GM23338 (cell line): ENCODE measurements around the gene PAX9. TPM values are rescaled to one million over a fixed set of nuclear protein-coding genes. Genes with fewer than 3 reads are reported as not detected.
"Not testable (repeated sequence)": the region's sequence is repeated elsewhere in the genome, so short reads cannot be mapped to it uniquely, and the experiment has no call there.

ENCODE experiments used
- ATAC-seq: fragments of 200-7000 bp; cut with Tn5 transposase; 3 replicates; pipeline ENCODE4 v1.9.1; 2020
- DNase-seq: peaks from one replicate; pipeline ENCODE4 v3.0.0-alpha.2; 2015; ENCODE audit warnings: low spot score
- H2AFZ ChIP-seq: fragments of 200-600 bp; sonication (generic); 2 replicates; pipeline ENCODE4 v1.8.0; 2016; ENCODE audit warnings: antibody characterized with exemption, mild to moderate bottlenecking, moderate library complexity
- H3F3A ChIP-seq: fragments of 200-600 bp; sonication (generic); replicated peaks from 2 replicates; pipeline ENCODE4 v1.8.0; 2017; ENCODE audit warnings: antibody characterized with exemption, mixed run types, low read depth
- H3K27ac ChIP-seq: fragments of 200-600 bp; sonication (generic); 2 replicates; pipeline ENCODE4 v1.6.1; 2016; ENCODE audit warnings: low read depth
- H3K27me3 ChIP-seq: fragments of 200-600 bp; sonication (generic); 2 replicates; pipeline ENCODE4 v1.8.0; 2016; ENCODE audit warnings: mild to moderate bottlenecking, mixed run types, moderate library complexity; ENCODE audit not compliant: insufficient read depth
- H3K36me3 ChIP-seq: fragments of 200-600 bp; sonication (generic); 2 replicates; pipeline ENCODE4 v1.8.0; 2016; ENCODE audit warnings: mild to moderate bottlenecking; ENCODE audit not compliant: insufficient read depth
- H3K4me1 ChIP-seq: fragments of 200-600 bp; sonication (generic); 2 replicates; pipeline ENCODE4 v1.8.0; 2016; ENCODE audit warnings: mild to moderate bottlenecking, moderate library complexity; ENCODE audit not compliant: insufficient read depth
- H3K4me2 ChIP-seq: fragments of 200-600 bp; sonication (generic); 2 replicates; pipeline ENCODE4 v1.7.1; 2017; ENCODE audit warnings: mixed run types
- H3K4me3 ChIP-seq: fragments of 200-600 bp; sonication (generic); 2 replicates; pipeline ENCODE4 v1.6.1; 2016; ENCODE audit warnings: mixed run types
- H3K79me2 ChIP-seq: fragments of 200-600 bp; sonication (generic); replicated peaks from 2 replicates; pipeline ENCODE4 v1.8.0; 2017; ENCODE audit warnings: mild to moderate bottlenecking; ENCODE audit not compliant: insufficient read depth
- H3K9me2 ChIP-seq: fragments of 200-600 bp; sonication (generic); 2 replicates; pipeline ENCODE4 v1.8.0; 2017; ENCODE audit not compliant: insufficient read depth
- H4K20me1 ChIP-seq: fragments of 200-600 bp; sonication (generic); replicated peaks from 2 replicates; pipeline ENCODE4 v1.8.0; 2017; ENCODE audit warnings: mild to moderate bottlenecking; ENCODE audit not compliant: insufficient read depth
- H3K27ac Mint-ChIP-seq: 2 replicates; pipeline ENCODE4 v1.8.0; 2020; ENCODE audit warnings: inconsistent platforms, mild to moderate bottlenecking, moderate library complexity, mixed read lengths
- H3K27me3 Mint-ChIP-seq: 3 replicates; pipeline ENCODE4 v1.8.0; 2022; ENCODE audit warnings: low read depth, mild to moderate bottlenecking, moderate library complexity, mixed read lengths, inconsistent platforms; ENCODE audit not compliant: insufficient read depth, poor library complexity
- H3K36me3 Mint-ChIP-seq: 3 replicates; pipeline ENCODE4 v1.8.0; 2021; ENCODE audit warnings: low read depth, mild to moderate bottlenecking, inconsistent platforms, moderate library complexity, mixed read lengths
- H3K4me1 Mint-ChIP-seq: 3 replicates; pipeline ENCODE4 v1.8.0; 2020; ENCODE audit warnings: mild to moderate bottlenecking, inconsistent platforms, mixed read lengths
- H3K4me3 Mint-ChIP-seq: 3 replicates; pipeline ENCODE4 v1.8.0; 2021; ENCODE audit warnings: moderate library complexity, mild to moderate bottlenecking, inconsistent platforms, mixed read lengths
- H3K9me3 Mint-ChIP-seq: 3 replicates; pipeline ENCODE4 v1.8.0; 2020; ENCODE audit warnings: moderate library complexity, mild to moderate bottlenecking, inconsistent platforms, mixed read lengths
- ETS1 ChIP-seq: IDR thresholded peaks from 2 replicates; pipeline ENCODE4 v1.6.1; 2016; ENCODE audit warnings: antibody characterized with exemption
- EZH2 ChIP-seq: fragments of 200-600 bp; sonication (generic); IDR thresholded peaks from one replicate; pipeline ENCODE4 v1.8.0; 2017; ENCODE audit warnings: antibody characterized with exemption, mild to moderate bottlenecking, low read depth; ENCODE audit not compliant: unreplicated experiment
- EZH2phosphoT487 ChIP-seq: fragments of 200-600 bp; sonication (generic); IDR thresholded peaks from one replicate; pipeline ENCODE4 v1.8.1; 2018; ENCODE audit warnings: antibody characterized with exemption; ENCODE audit not compliant: unreplicated experiment
- JUNB ChIP-seq: IDR thresholded peaks from one replicate; pipeline ENCODE4 v1.6.1; 2016; ENCODE audit warnings: antibody characterized with exemption; ENCODE audit not compliant: unreplicated experiment
- NANOG ChIP-seq: IDR thresholded peaks from 2 replicates; pipeline ENCODE4 v1.6.1; 2016; ENCODE audit warnings: antibody characterized with exemption, borderline replicate concordance
- POLR2AphosphoS5 ChIP-seq: IDR thresholded peaks from 2 replicates; pipeline ENCODE4 v1.6.1; 2016; ENCODE audit warnings: antibody characterized with exemption, low read depth
- REST ChIP-seq: IDR thresholded peaks from one replicate; pipeline ENCODE4 v1.6.1; 2018; ENCODE audit warnings: antibody characterized with exemption; ENCODE audit not compliant: unreplicated experiment
- STAT1 ChIP-seq: IDR thresholded peaks from one replicate; pipeline ENCODE4 v1.6.1; 2016; ENCODE audit warnings: antibody characterized with exemption; ENCODE audit not compliant: unreplicated experiment
- ZNF114 ChIP-seq: fragments of 250-450 bp; sonication (Bioruptor Pico); IDR thresholded peaks from 2 replicates; pipeline ENCODE4 v1.5.0; 2020; ENCODE audit warnings: mild to moderate bottlenecking, moderate library complexity
- ZNF331 ChIP-seq: fragments of 250-450 bp; sonication (Bioruptor Pico); IDR thresholded peaks from 2 replicates; pipeline ENCODE4 v1.5.0; 2020; ENCODE audit warnings: low read depth, mild to moderate bottlenecking, moderate library complexity
- ZNF462 ChIP-seq: fragments of 250-450 bp; sonication (Bioruptor Pico); IDR thresholded peaks from 2 replicates; pipeline ENCODE4 v1.5.0; 2020; ENCODE audit warnings: mild to moderate bottlenecking, moderate library complexity
- polyA plus RNA-seq: library from polyadenylated mRNA; unstranded; fragments of >200 nt; fragmentation: Nextera tagmentation; extraction: Ambion mirVana; gene quantifications from 2 replicates; pipeline ENCODE4 v1.2.1, GENCODE V29; 2016
- total RNA-seq: library from RNA; depleted of rRNA; stranded (reverse); fragments of >200 nt; shearing (Covaris generic); gene quantifications from 2 replicates; pipeline ENCODE4 v1.2.3, GENCODE V29; 2014

The PAX9 gene
- total and polyA plus RNA-seq, 2 experiments from 2014 or later: 0.74 TPM; not detected in 1

- not testable (repeated sequence) for H3K79me2 ChIP-seq, H2AFZ ChIP-seq, H3F3A ChIP-seq, DNase-seq, H3K4me3 ChIP-seq, H3K4me1 Mint-ChIP-seq, H3K36me3 Mint-ChIP-seq, H3K9me2 ChIP-seq, H3K27ac ChIP-seq, H3K27ac Mint-ChIP-seq, H3K4me2 ChIP-seq, ATAC-seq, H3K27me3 Mint-ChIP-seq, H3K4me1 ChIP-seq, H3K27me3 ChIP-seq, H3K36me3 ChIP-seq, H3K4me3 Mint-ChIP-seq, H4K20me1 ChIP-seq
- peaks cover 26% of the 10 kb centered on the region for H3K9me3 Mint-ChIP-seq
These were observed 37.8 kb downstream of the PAX9 start for GRCh38 chr14:36699420-36699819.

- Histone ChIP-seq H3F3A (no peaks in the 10 kb centered on the region), H3K4me1 (no peaks in the 10 kb centered on the region), H4K20me1 (no peaks in the 10 kb centered on the region), H2AFZ (no peak overlapping the region), H3K9me2 (peaks cover 5% of the 10 kb centered on the region; the same call in 1 of the 2 replicates), H3K4me3 (no peak overlapping the region), H3K27me3 (no peaks in the 10 kb centered on the region), H3K27ac (no peak overlapping the region), H3K4me2 (no peak overlapping the region), H3K36me3 (no peaks in the 10 kb centered on the region), H3K79me2 (no peaks in the 10 kb centered on the region)
- no peak for ATAC-seq
- no peak overlapping the region for H3K4me3 Mint-ChIP-seq
- no peak for DNase-seq
- H3K9me3 Mint-ChIP-seq: peaks cover 15% of the 10 kb centered on the region
- peaks cover 10% of the 10 kb centered on the region; the same call in 2 of the 3 replicates for H3K36me3 Mint-ChIP-seq
- H3K27me3 Mint-ChIP-seq: peaks cover 2% of the 10 kb centered on the region
- no peak overlapping the region for H3K27ac Mint-ChIP-seq
- peaks cover 3% of the 10 kb centered on the region; the same call in 2 of the 3 replicates for H3K4me1 Mint-ChIP-seq
- TF ChIP-seq ZNF462 (CRISPR knock-in tag) (no peak), REST (no peak), ZNF331 (CRISPR knock-in tag) (no peak), EZH2 (no peak), ZNF114 (no peak), ETS1 (no peak), STAT1 (no peak), NANOG (no peak), POLR2AphosphoS5 (no peak), EZH2phosphoT487 (no peak), JUNB (no peak)
These were observed 39.0 kb downstream of the PAX9 start for GRCh38 chr14:36700651-36701050.
